Heart left ventricle (tissue), 13 donors: Measurements from ENCODE around the gene WDR82.

Source experiments
- POLR2A ChIP-seq, 2 donors: fragments of 450-650 bp; IDR thresholded peaks; one replicate each; pipeline ENCODE4 v1.6.1; 2017; ENCODE audit warnings: antibody characterized with exemption in 2 of 2, mild to moderate bottlenecking in 2 of 2, moderate library complexity in 2 of 2
- TF ChIP-seq, protein P1 (sequence below), 12 donors: fragments of 200-600 bp; sonication (generic) in 4 of 12; IDR thresholded peaks; one replicate each; pipeline versions ENCODE4 v1.5.0 to v1.8.0; 2018 to 2022; ENCODE audit warnings: antibody characterized with exemption in 12 of 12, mild to moderate bottlenecking in 5 of 12
- donor health status: ischemic (EF 13 %, LVEDD 7.1; RV severe dilation, severe dysfunction).
- donor health status: DM: no; HTN: yes; CAD: no.
- donor health status: DM: no; HTN: no; CAD: no.
- donor health status: ischemic (EF 25% LVEDD 6.9; RV normal size, moderate dysfunction).
- donor health status: ischemic (EF 25% LVEDD 5.7; RV mildly dilated, moderate dysfunction).
- donor health status: ischemic (EF 35%, LVEDD 5.7; RV mildly dilated, moderate dysfunction).
- donor health status: nonischemic (EF 11% LVEDD 7.7; RV severe dilation, severe dysfunction).
- donor health status: DM: yes; HTN: yes; CAD: no.
- donor health status: PGD.
- donor health status: ischemic (EF 29% LVEDD 5.4; RV normal size, mild dysfunction).
- donor health status: nonischemic (EF 23%, LVEDD 6.1; RV moderate dilation, normal function).

DNA sequence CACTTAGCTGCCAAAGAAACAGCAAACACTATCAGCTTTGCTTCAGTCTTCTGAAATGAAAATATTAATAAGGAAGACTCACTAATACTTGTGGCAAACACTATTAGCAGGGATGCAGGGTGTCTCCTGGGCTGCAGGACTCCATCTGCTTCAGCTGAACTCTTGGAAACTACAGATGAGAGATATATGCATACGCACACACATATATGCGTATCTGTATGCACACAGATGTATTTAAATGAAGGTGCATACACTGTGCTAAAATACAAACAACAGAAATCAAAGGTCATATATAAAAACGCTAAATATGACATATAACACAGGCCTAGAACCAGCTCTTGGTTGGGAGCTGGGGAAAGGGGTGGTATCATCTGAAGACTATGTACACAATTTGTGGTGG is 22.3 kb downstream of the WDR82 start:
- TF ChIP-seq, protein P1, sequence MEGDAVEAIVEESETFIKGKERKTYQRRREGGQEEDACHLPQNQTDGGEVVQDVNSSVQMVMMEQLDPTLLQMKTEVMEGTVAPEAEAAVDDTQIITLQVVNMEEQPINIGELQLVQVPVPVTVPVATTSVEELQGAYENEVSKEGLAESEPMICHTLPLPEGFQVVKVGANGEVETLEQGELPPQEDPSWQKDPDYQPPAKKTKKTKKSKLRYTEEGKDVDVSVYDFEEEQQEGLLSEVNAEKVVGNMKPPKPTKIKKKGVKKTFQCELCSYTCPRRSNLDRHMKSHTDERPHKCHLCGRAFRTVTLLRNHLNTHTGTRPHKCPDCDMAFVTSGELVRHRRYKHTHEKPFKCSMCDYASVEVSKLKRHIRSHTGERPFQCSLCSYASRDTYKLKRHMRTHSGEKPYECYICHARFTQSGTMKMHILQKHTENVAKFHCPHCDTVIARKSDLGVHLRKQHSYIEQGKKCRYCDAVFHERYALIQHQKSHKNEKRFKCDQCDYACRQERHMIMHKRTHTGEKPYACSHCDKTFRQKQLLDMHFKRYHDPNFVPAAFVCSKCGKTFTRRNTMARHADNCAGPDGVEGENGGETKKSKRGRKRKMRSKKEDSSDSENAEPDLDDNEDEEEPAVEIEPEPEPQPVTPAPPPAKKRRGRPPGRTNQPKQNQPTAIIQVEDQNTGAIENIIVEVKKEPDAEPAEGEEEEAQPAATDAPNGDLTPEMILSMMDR (IDR thresholded peaks at IDR 0.05): no peak
- TF ChIP-seq POLR2A (IDR thresholded peaks at IDR 0.05): no peak
